PFSK-1 (cell line): ENCODE data around the gene MAP9.

ENCODE experiments used
- FOXP2 ChIP-seq: optimal IDR thresholded peaks from 2 replicates; pipeline ENCODE3; 2011; ENCODE audit warnings: borderline replicate concordance, control low read depth, inconsistent platforms; ENCODE audit not compliant: insufficient read depth; ENCODE audit errors: extremely low read length, extremely low read depth
- POLR2AphosphoS5 ChIP-seq: IDR thresholded peaks from 2 replicates; pipeline ENCODE4 v1.6.1; 2012; ENCODE audit warnings: low read depth, mild to moderate bottlenecking, control low read depth, low read length, moderate library complexity
- REST ChIP-seq, 2 experiments: IDR thresholded peaks; 2 replicates each; pipeline versions ENCODE4 v1.6.1 to v1.8.0; 2011 to 2012; ENCODE audit warnings: low read depth in 2 of 2, low read length in 2 of 2, control low read depth in 1 of 2, inconsistent platforms in 1 of 2, mild to moderate bottlenecking in 1 of 2, moderate library complexity in 1 of 2; ENCODE audit not compliant: insufficient read depth in 1 of 2
- SIN3A ChIP-seq: IDR thresholded peaks from 2 replicates; pipeline ENCODE4 v1.6.1; 2012; ENCODE audit warnings: mild to moderate bottlenecking, low read length, moderate library complexity, borderline replicate concordance; ENCODE audit not compliant: insufficient read depth
- TAF1 ChIP-seq: IDR thresholded peaks from 2 replicates; pipeline ENCODE4 v1.6.1; 2012; ENCODE audit warnings: low read length, control low read depth, borderline replicate concordance; ENCODE audit not compliant: insufficient read depth

The MAP9 gene

GRCh38 chr4:155307731-155308277 is 69.0 kb downstream of the MAP9 start:
- TF ChIP-seq TAF1 (no peak), REST (IDR thresholded peaks at IDR 0.05; ENCODE audit: insufficient read depth in 1 of 2, low read depth in 2 of 2, low read length in 2 of 2) (no peak), POLR2AphosphoS5 (no peak), SIN3A (no peak), FOXP2 (no peak)

DNA sequence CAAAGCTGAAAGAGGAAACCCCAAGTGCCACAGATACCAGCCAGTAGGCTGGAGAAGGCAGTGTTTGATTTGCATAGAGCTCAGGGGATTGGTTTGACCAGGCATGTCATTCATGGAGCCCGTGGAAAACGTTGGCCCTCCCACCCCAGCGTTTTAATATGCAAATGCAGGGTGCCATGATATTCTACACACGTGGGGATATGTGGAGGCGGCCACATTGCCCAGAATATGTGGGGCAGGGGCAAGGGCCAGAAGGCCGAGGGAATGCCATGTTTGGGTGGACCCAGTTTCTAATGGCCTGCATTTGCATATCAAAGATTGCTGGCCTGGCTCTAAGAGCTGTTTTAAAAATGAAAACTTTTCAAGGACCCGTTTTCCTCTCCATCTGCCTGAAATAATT is 71.1 kb downstream of the MAP9 start:
- TF ChIP-seq SIN3A (no peak), POLR2AphosphoS5 (no peak), FOXP2 (no peak), REST (IDR thresholded peaks at IDR 0.05; ENCODE audit: insufficient read depth in 1 of 2, low read depth in 2 of 2, low read length in 2 of 2) (no peak), TAF1 (no peak)

DNA sequence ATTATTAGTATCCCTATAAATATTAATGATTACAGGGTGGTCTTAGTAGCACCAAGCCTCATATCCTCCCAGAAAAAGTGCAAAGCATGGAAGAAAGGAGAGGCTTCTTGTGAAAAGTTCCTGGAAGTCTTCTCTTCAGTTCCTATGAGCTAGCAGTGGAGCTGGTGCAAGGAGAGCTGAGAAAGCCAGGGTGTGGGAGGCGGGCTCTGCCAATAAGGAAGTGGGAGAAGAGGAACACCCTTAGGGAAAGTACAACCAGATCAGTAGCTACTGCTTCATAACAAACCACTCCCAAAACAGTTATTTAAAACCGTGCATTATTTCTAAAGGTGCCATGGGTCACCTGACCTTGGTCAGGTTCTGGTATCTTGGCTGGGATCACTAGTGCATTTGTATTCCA is 72.4 kb downstream of the MAP9 start:
- no peak for TF ChIP-seq SIN3A
- TF ChIP-seq POLR2AphosphoS5, result no peak
- TF ChIP-seq FOXP2, result no peak
- TF ChIP-seq TAF1, result no peak
- no peak for TF ChIP-seq REST (IDR thresholded peaks at IDR 0.05; ENCODE audit: insufficient read depth in 1 of 2, low read depth in 2 of 2, low read length in 2 of 2)

GRCh38 chr4:155299103-155299502 is 77.7 kb downstream of the MAP9 start:
- TF ChIP-seq POLR2AphosphoS5 (no peak), REST (IDR thresholded peaks at IDR 0.05; ENCODE audit: insufficient read depth in 1 of 2, low read depth in 2 of 2, low read length in 2 of 2) (no peak), TAF1 (no peak), FOXP2 (no peak), SIN3A (no peak)
